Measurements from ENCODE around the gene DUSP1.

Gene DUSP1

DNA sequence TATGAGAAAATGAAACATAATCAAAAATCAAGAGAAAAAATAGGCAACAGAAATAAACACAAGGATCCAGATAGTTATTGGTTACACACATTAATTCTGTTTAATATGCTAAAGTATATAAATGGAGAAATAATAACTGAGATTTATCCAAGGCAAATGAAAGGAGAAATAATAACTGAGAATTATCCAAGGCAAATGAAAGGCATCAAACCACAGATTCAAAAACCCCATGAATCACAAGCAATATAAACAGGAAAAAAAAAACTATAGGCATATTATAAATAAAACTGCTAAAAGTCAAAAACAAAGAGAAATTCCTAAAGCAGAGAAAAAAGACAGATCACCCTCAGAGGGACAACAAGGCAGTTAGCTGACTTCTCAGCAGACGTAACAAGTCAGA lies 10.9 kb downstream of the DUSP1 start:
- no peak for DNase-seq

- no peak for DNase-seq
Measured at GRCh38 chr5:172758834-172759149, 12.2 kb downstream of the DUSP1 start.

GRCh38 chr5:172758077-172758833 lies 12.7 kb downstream of the DUSP1 start:
- DNase-seq: no peak

GRCh38 chr5:172757394-172758010 lies 13.5 kb downstream of the DUSP1 start:
- no peak for DNase-seq

- no peak for DNase-seq
Measured at GRCh38 chr5:172756764-172757393, 14.1 kb downstream of the DUSP1 start.

- DNase-seq: no peak
Measured at GRCh38 chr5:172754596-172755356, 16.2 kb downstream of the DUSP1 start.

GRCh38 chr5:172753101-172753500 lies 17.9 kb downstream of the DUSP1 start:
- no peak for DNase-seq

DNA sequence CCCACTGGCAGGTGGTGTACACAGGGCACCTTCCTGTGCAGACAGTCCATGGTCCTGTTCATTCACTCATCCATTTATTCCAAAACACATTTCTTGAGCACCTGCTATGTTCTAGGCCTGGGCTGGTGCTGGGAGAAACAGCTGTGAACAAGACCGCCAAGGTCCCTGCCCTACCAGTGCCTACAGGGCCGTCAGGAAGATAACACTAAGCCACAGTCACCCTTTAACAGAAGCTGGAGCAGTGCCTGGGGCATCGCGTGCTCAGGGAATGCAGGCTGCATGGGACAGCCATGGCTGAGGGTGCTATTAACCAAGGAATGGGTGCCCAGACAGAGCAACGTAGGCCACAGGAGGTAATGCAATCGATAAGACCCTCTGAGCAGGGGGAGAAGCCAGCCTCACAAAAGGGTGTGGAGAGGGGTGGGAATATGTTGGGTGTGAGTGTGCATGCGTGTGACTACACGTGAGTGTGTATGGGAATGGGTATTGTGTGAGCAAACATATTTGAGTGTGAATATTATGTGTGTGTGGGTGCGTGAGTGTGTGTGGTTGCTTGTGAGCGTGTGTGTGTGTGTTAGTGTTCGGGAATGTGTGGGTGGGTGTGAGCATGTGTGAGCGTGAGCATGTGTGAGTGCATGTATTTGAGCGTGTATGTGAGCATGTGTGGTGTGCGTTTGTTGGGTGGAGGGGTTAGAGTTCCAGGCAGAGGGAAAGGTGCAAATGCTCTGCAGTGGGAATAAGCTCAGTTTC lies 19.1 kb downstream of the DUSP1 start:
- DNase-seq: no peak

- DNase-seq: no peak
Measured at GRCh38 chr5:172749881-172750633, 20.9 kb downstream of the DUSP1 start.

DNA sequence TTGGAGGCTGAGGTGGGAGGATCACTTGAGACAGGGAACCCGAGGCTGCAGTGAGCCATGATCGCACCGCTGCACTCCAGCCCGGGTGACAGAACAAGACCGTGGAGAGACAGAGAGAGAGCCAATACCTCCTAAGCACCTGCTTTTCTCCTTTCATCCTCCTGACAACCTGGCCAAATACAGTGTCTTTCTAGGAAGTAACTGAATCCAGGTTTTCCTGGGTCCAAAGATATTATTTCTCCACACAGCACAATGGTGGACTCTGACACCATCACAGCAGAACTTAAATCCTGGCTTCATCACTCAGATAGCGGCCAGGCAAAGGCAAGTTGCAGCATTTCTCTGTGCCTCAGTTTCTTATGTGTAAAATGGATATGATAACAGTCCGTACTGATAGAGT lies 21.9 kb downstream of the DUSP1 start:
- DNase-seq: no peak

GRCh38 chr5:172748341-172748843 lies 22.6 kb downstream of the DUSP1 start:
- no peak for DNase-seq

- DNase-seq: no peak
Measured at GRCh38 chr5:172747471-172747870, 23.5 kb downstream of the DUSP1 start.

DNA sequence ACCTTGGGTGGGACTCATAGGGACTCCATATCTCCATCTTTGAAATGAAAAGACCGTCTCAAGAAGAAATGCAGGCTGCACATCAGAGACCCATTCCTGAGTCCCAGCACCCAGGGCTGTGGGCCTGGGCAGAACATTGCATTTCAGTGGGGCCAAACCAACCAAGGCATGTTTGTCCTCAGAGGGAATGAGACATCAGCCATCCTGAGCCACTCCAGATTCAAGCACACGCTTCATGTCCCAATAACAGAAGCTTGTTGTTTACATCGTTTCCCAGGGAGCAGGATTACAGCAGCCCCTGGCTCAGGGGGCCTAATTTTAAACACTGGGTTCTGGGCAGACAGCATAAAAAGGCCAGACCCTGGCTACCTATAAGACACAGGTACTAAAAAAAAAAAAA lies 24.3 kb downstream of the DUSP1 start:
- no peak for DNase-seq

DNA sequence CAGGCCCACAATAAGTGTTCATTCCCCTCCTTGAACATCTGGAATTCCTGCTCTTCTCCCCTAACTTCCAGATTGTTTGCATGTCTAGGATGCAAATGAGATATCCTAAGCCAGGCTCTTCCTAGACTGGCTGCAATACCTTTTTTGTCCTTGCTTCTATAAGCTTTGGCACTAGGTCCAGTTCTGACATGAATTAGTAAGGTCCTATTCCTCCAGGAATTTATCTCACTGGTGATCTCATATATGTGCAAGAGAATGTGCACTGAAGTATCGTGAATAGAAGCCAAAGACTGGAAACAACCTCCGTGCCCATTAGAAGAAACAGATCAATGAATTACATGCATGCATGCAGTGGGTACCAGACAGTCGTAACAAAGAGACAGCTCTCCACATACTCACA lies 25.2 kb downstream of the DUSP1 start:
- DNase-seq: no peak

GRCh38 chr5:172745406-172745805 lies 25.6 kb downstream of the DUSP1 start:
- DNase-seq: no peak

DNA sequence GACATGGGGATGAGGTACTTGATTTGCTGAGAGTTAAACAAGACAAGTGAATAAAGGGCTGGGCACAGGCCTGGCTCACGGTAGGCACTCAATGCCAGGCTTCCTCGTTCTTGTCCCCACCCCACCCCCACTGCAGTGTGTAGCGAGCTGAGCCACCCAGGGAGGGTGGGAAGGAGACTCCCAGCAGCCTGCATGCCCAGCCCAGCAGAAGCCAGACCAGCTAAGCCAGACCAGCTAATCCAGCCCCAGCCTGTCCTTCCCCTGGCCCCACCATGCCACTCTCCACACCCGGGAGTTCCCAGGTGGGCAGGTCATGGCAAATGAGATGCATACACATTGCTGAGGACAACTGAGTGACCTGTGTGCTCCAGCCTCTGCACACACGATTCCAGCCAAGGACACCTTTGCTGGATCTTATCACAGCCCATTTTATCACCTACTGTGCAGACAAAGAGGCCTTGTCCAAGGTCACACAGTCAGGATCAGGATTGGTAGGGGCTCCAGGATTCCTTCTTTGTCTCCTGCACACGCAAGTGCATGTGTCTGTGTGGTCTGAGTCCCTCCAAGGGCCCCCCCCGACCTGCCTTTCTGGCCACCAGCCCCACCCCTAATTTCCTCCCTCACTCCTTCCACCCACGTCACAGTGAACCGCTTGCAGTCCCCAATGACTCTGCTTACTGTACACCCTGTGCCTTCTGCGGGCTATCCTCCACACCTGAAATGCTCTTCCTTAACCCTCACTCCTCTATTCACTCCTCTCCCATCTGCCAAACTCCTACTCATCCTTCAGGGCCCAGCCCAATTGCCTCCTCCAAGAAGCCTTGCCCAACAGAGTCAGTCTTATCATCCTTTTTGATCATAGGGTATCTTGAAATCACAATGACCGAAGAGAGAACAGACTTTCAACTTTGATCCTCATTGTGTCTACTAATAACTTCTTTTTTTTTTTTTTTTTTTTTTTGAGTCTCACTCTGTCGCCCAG lies 26.6 kb downstream of the DUSP1 start:
- no peak for DNase-seq

DNA sequence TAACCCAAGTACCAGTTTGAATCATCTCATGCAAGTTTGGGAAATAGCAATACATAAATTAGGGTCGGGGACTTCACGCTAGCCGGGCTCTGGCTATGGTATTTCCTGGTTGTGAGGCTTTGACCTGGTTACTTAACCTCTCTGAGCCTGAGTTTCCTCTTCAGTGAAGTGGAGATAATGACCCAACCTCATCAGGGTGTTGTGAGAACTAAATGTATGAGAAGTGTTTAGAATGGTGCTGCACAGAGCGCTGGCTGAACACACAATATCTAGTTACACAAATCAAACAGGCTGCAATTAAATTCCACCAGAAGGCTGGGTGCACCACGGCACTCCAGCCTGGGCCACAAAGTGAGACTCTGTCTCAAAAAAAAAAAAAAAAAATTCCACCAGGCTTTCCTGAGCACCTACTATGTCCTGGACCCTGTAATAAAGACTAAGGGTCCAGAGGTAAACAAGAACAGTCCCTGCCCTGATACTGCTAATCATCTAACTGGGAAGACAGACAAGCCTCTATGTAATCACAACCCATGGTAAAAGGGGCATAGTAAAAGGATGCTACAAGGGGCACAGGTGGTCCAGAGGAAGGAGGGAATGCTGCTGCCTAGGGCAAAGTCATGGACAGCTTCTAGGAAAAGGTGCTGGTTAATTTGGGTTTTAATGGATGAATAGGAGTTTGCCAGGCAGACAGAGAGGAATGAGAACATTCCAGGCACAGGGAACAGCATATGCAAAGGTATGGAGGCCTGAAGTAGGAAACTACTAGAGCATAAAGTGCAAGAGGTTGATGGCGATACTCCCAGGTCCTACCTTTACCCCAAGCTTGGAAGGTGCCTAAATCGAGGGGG lies 27.7 kb downstream of the DUSP1 start:
- no peak for DNase-seq

DNA sequence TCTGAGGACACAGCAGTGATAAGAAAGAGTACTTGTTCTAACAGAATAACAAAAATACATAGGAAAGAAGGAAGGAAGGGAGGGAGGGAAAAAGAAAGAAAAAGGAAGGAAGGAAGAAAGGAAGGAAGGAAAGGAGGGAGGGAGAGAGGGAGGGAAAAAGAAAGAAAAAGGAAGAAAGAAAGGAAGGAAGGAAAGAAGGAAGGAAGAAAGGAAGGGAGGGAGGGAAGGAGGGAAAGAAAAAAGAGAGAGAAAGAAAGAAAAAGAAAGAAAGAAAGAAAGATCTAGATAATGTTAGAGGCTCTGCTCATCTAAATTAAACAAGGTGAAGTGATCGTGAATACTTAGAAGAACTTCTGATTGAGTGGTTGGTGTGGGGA lies 29.8 kb downstream of the DUSP1 start:
- no peak for DNase-seq

- no peak for DNase-seq
Measured at GRCh38 chr5:172740428-172741205, 30.4 kb downstream of the DUSP1 start.

Data from NK-92 treated with Interleukin-12 subunit alpha and Interleukin-12 subunit beta, amount 100 ng/mL, for 24 hours (cell line).